SK-N-MC (cell line): ENCODE measurements around the gene FBXL20.

Experiments
- EZH2 ChIP-seq: fragments of 200-600 bp; sonication (generic); IDR thresholded peaks from one replicate; pipeline ENCODE4 v1.6.1; 2017; ENCODE audit warnings: antibody characterized with exemption
- FOXP2 ChIP-seq: optimal IDR thresholded peaks from 2 replicates; pipeline ENCODE3; 2011; ENCODE audit warnings: mild to moderate bottlenecking, moderate library complexity; ENCODE audit not compliant: insufficient read depth; ENCODE audit errors: extremely low read length, control extremely low read depth
- POLR2AphosphoS5 ChIP-seq: IDR thresholded peaks from 2 replicates; pipeline ENCODE4 v1.6.1; 2012; ENCODE audit warnings: mild to moderate bottlenecking, low read depth, low read length, borderline replicate concordance

DNA sequence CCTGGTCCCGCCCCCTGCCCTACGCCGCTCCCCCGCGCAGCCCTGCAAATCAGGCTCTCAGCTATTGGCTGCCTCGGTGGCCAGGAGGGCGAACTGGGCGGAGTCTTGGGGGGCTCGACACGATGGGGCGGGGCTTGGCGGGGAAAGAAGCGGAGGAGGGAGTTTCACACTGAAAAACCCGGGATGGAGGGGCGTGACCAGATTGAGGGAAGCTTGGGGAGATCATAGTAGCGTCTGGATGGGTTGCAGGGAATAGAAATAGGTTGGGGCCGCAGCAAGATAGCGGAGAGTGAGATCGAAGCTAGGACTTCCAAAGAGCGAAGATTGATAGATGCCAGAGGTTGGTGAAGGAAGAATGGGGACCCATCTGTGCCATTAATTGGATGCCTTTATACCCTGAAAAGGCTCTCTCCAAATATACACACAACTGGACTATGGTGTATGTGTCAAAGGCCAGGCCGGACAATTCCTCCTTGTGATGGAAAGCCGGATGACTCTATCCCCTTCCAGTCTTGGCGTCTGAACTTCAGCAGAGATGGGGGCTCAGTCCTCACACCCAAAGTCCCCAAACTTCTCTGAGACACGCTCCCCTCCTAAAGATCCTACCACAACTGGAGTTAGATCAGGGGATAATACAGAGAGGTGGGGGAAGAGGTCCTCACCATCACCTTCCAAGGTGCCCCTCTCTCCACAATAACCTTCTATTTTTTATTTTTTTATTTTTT, 175.3 kb downstream of the FBXL20 start:
- no peak for TF ChIP-seq POLR2AphosphoS5
- no peak for TF ChIP-seq EZH2
- no peak for TF ChIP-seq FOXP2
